Activated naive CD8-positive, alpha-beta T cell treated with anti-CD3 and anti-CD28 coated beads, Interleukin-2, amount 10 ng/mL, durations not matched to agents 7 days and 5 days (primary cell): ENCODE measurements around the gene KCNMA1. TPM values are rescaled to one million over a fixed set of nuclear protein-coding genes. Genes with fewer than 3 reads are reported as not detected.
"Not testable (repeated sequence)": the region's sequence is repeated elsewhere in the genome, so short reads cannot be mapped to it uniquely, and the experiment has no call there.

ENCODE experiments used
- ATAC-seq: fragments of 150-1000 bp; cut with Tn5 transposase; one replicate; pipeline ENCODE4 v1.10.0; 2021; ENCODE audit warnings: low read depth, moderate library complexity
- POLR2A ChIA-PET: fragments of 350-600 bp; sonication (Branson Sonifier 250); formaldehyde crosslinking; loops from one replicate; lab custom pipeline; 2021; ENCODE audit warnings: antibody characterized with exemption; lab: Charles Lee
- DNase-seq: peaks from one replicate; pipeline ENCODE4 v3.0.0; 2021
- H3K27ac Mint-ChIP-seq: one replicate; pipeline ENCODE4 v1.8.0; 2022; ENCODE audit warnings: mild to moderate bottlenecking, mixed read lengths
- H3K27me3 Mint-ChIP-seq: one replicate; pipeline ENCODE4 v1.8.0; 2022; ENCODE audit warnings: mild to moderate bottlenecking, moderate library complexity, mixed read lengths
- H3K36me3 Mint-ChIP-seq: one replicate; pipeline ENCODE4 v1.8.0; 2021; ENCODE audit warnings: mild to moderate bottlenecking, mixed read lengths
- H3K4me1 Mint-ChIP-seq: one replicate; pipeline ENCODE4 v1.8.0; 2021; ENCODE audit warnings: mixed read lengths
- H3K4me3 Mint-ChIP-seq: one replicate; pipeline ENCODE4 v1.8.0; 2022; ENCODE audit warnings: mild to moderate bottlenecking, moderate library complexity, mixed read lengths
- H3K9me3 Mint-ChIP-seq: one replicate; pipeline ENCODE4 v1.8.0; 2021; ENCODE audit warnings: mixed read lengths
- total RNA-seq, 2 experiments: library from RNA; stranded (reverse); gene quantifications; one replicate each; pipeline ENCODE4 v1.2.3, GENCODE V29; 2021

The KCNMA1 gene
- total RNA-seq, 2 experiments from 2014 or later, result 0.39 to 0.54 TPM

- no peaks in the 10 kb centered on the region for H3K36me3 Mint-ChIP-seq
- peaks cover 4% of the 10 kb centered on the region for H3K27me3 Mint-ChIP-seq
- POLR2A ChIA-PET, result no interaction called here
- H3K4me3 Mint-ChIP-seq, result no peak overlapping the region
- peaks cover 2% of the 10 kb centered on the region for H3K9me3 Mint-ChIP-seq
- no peaks in the 10 kb centered on the region for H3K4me1 Mint-ChIP-seq
- DNase-seq, result no peak
- ATAC-seq, result no peak
- H3K27ac Mint-ChIP-seq, result no peak overlapping the region
Observed at GRCh38 chr10:77357185-77357584, 280.4 kb downstream of the KCNMA1 start.

GRCh38 chr10:77355844-77356243, 281.8 kb downstream of the KCNMA1 start:
- Mint-ChIP-seq H3K27me3 (peaks cover 4% of the 10 kb centered on the region), H3K36me3 (no peaks in the 10 kb centered on the region), H3K9me3 (peaks cover 2% of the 10 kb centered on the region), H3K4me3 (no peak overlapping the region), H3K4me1 (no peaks in the 10 kb centered on the region), H3K27ac (no peak overlapping the region)
- DNase-seq, result no peak
- POLR2A ChIA-PET, result no interaction called here
- no peak for ATAC-seq

- no peaks in the 10 kb centered on the region for H3K27me3 Mint-ChIP-seq
- POLR2A ChIA-PET, result no interaction called here
- H3K4me3 Mint-ChIP-seq, result no peak overlapping the region
- H3K36me3 Mint-ChIP-seq, result no peaks in the 10 kb centered on the region
- no peaks in the 10 kb centered on the region for H3K4me1 Mint-ChIP-seq
- DNase-seq, result no peak
- ATAC-seq, result no peak
- peaks cover 4% of the 10 kb centered on the region for H3K9me3 Mint-ChIP-seq
- no peak overlapping the region for H3K27ac Mint-ChIP-seq
Observed at GRCh38 chr10:77351386-77351785, 286.2 kb downstream of the KCNMA1 start.

GRCh38 chr10:77350711-77351119, 286.9 kb downstream of the KCNMA1 start:
- POLR2A ChIA-PET, result no interaction called here
- H3K27me3 Mint-ChIP-seq, result no peaks in the 10 kb centered on the region
- no peak for DNase-seq
- no peak overlapping the region for H3K4me3 Mint-ChIP-seq
- ATAC-seq, result no peak
- no peaks in the 10 kb centered on the region for H3K36me3 Mint-ChIP-seq
- H3K9me3 Mint-ChIP-seq, result peaks cover 2% of the 10 kb centered on the region
- no peak overlapping the region for H3K27ac Mint-ChIP-seq
- H3K4me1 Mint-ChIP-seq, result no peaks in the 10 kb centered on the region

- H3K4me3 Mint-ChIP-seq, result no peak overlapping the region
- peaks cover 2% of the 10 kb centered on the region for H3K9me3 Mint-ChIP-seq
Observed at GRCh38 chr10:77350134-77350533, 287.5 kb downstream of the KCNMA1 start.

GRCh38 chr10:77349226-77349625, 288.4 kb downstream of the KCNMA1 start:
- no peaks in the 10 kb centered on the region for H3K27me3 Mint-ChIP-seq
- no peak overlapping the region for H3K27ac Mint-ChIP-seq
- POLR2A ChIA-PET, result no interaction called here
- ATAC-seq (no peak), DNase-seq (no peak)
- peaks cover 2% of the 10 kb centered on the region for H3K9me3 Mint-ChIP-seq
- H3K36me3 Mint-ChIP-seq, result no peaks in the 10 kb centered on the region
- no peaks in the 10 kb centered on the region for H3K4me1 Mint-ChIP-seq
- H3K4me3 Mint-ChIP-seq, result no peak overlapping the region

More at GRCh38 chr10:77350134-77350533, 287.5 kb downstream of the KCNMA1 start:
- H3K4me1 Mint-ChIP-seq, result no peaks in the 10 kb centered on the region
- DNase-seq, result no peak
- H3K27me3 Mint-ChIP-seq, result no peaks in the 10 kb centered on the region
- H3K36me3 Mint-ChIP-seq, result no peaks in the 10 kb centered on the region
- no peak for ATAC-seq
- POLR2A ChIA-PET, result no interaction called here
- H3K27ac Mint-ChIP-seq, result no peak overlapping the region

GRCh38 chr10:77348751-77349150, 288.9 kb downstream of the KCNMA1 start:
- POLR2A ChIA-PET, result no interaction called here
- Mint-ChIP-seq H3K27me3 (no peaks in the 10 kb centered on the region), H3K36me3 (no peaks in the 10 kb centered on the region)

DNA sequence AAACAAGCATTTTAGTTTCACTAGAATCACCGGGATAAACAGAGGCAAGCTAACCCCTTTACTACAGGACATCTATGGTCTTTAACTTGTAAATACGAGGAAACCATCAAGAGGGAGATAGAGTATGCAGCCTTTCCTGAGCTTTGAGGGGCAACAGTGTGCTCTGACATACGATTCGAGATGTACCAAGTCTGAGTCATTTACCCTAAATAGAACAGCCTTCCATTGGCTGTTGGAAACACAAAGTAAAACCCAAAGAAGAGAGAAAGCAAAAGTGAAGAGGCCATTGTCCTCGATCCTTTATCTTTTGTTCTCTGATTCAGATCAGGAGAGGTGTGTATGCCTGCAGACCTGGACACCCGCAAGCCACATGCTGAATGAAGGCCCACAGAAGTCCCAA, 289.5 kb downstream of the KCNMA1 start:
- Mint-ChIP-seq H3K27ac (no peak overlapping the region), H3K27me3 (no peaks in the 10 kb centered on the region), H3K4me3 (no peak overlapping the region), H3K36me3 (no peaks in the 10 kb centered on the region), H3K4me1 (no peaks in the 10 kb centered on the region), H3K9me3 (peaks cover 4% of the 10 kb centered on the region)
- ATAC-seq, result no peak
- no peak for DNase-seq
- POLR2A ChIA-PET, result no interaction called here

More at GRCh38 chr10:77348751-77349150, 288.9 kb downstream of the KCNMA1 start:
- H3K27ac Mint-ChIP-seq, result no peak overlapping the region
- no peak overlapping the region for H3K4me3 Mint-ChIP-seq
- H3K9me3 Mint-ChIP-seq, result peaks cover 4% of the 10 kb centered on the region
- ATAC-seq (no peak), DNase-seq (no peak)
- no peaks in the 10 kb centered on the region for H3K4me1 Mint-ChIP-seq

- Mint-ChIP-seq H3K4me1 (no peaks in the 10 kb centered on the region), H3K27ac (no peak overlapping the region), H3K27me3 (no peaks in the 10 kb centered on the region), H3K9me3 (peaks cover 4% of the 10 kb centered on the region), H3K4me3 (no peak overlapping the region), H3K36me3 (no peaks in the 10 kb centered on the region)
- POLR2A ChIA-PET, result no interaction called here
- DNase-seq (no peak), ATAC-seq (no peak)
Observed at GRCh38 chr10:77347052-77347451, 290.6 kb downstream of the KCNMA1 start.

DNA sequence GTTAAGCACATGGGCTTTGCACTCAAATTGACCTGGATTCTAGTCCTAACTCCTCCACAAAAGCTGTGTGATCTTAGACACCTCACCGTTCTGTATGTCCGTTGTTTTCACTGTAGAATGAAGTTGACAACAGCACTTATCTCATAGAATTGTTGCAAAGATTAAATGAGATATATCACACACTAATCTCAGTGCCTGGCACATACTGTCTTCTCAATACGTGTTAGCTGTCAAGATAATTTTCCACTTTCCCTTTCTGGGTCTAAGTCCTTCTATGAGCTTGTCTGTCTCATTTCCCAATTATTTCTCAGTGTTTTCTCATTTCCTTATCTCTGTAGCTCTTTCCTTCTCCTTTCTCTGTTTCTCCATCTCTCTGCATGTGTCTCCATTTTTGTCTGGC, 296.6 kb downstream of the KCNMA1 start:
- POLR2A ChIA-PET, result no interaction called here
- peaks cover 2% of the 10 kb centered on the region for H3K9me3 Mint-ChIP-seq

GRCh38 chr10:77339872-77340271, 297.7 kb downstream of the KCNMA1 start:
- DNase-seq, H3K27me3 Mint-ChIP-seq, H3K27ac Mint-ChIP-seq, H3K4me1 Mint-ChIP-seq, POLR2A ChIA-PET, ATAC-seq, H3K36me3 Mint-ChIP-seq, H3K4me3 Mint-ChIP-seq, H3K9me3 Mint-ChIP-seq: not testable (repeated sequence)

More for the DNA sequence above, 296.6 kb downstream of the KCNMA1 start:
- H3K36me3 Mint-ChIP-seq, result no peaks in the 10 kb centered on the region
- H3K27me3 Mint-ChIP-seq, result no peaks in the 10 kb centered on the region
- no peak overlapping the region for H3K4me3 Mint-ChIP-seq
- no peak for DNase-seq
- ATAC-seq, result no peak
- no peak overlapping the region for H3K27ac Mint-ChIP-seq
- H3K4me1 Mint-ChIP-seq, result no peaks in the 10 kb centered on the region

- Mint-ChIP-seq H3K9me3 (peaks cover 2% of the 10 kb centered on the region), H3K4me1 (no peaks in the 10 kb centered on the region), H3K4me3 (no peak overlapping the region), H3K36me3 (no peaks in the 10 kb centered on the region), H3K27ac (no peak overlapping the region), H3K27me3 (peaks cover 3% of the 10 kb centered on the region)
- DNase-seq, result no peak
- POLR2A ChIA-PET, result no interaction called here
- ATAC-seq, result no peak
Observed at GRCh38 chr10:77339166-77339565, 298.4 kb downstream of the KCNMA1 start.

- POLR2A ChIA-PET, result no interaction called here
- Mint-ChIP-seq H3K4me3 (no peak overlapping the region), H3K4me1 (no peaks in the 10 kb centered on the region), H3K9me3 (no peaks in the 10 kb centered on the region), H3K27me3 (peaks cover 3% of the 10 kb centered on the region), H3K27ac (no peak overlapping the region), H3K36me3 (no peaks in the 10 kb centered on the region)
- DNase-seq, result no peak
- ATAC-seq, result no peak
Observed at GRCh38 chr10:77338143-77338542, 299.5 kb downstream of the KCNMA1 start.

GRCh38 chr10:77334501-77334900, 303.1 kb downstream of the KCNMA1 start:
- Mint-ChIP-seq H3K27ac (no peak overlapping the region), H3K4me3 (no peak overlapping the region), H3K9me3 (no peaks in the 10 kb centered on the region), H3K36me3 (no peaks in the 10 kb centered on the region), H3K27me3 (peaks cover 5% of the 10 kb centered on the region), H3K4me1 (no peaks in the 10 kb centered on the region)
- DNase-seq, result no peak
- POLR2A ChIA-PET, result no interaction called here
- ATAC-seq, result no peak
